Stomach (tissue), 4 donors: Measurements from ENCODE around the gene FBXO8.

Experiments
- POLR2AphosphoS5 ChIP-seq, 3 donors: sonication (generic); formaldehyde crosslinking; IDR thresholded peaks; one replicate each; pipeline ENCODE4 v1.6.1; 2016; ENCODE audit warnings: antibody characterized with exemption in 3 of 3
- TF ChIP-seq, protein P1 (sequence below), 7 experiments: fragments of 450-650 bp in 4 of 7; fragments of 200-600 bp in 3 of 7; sonication (generic) in 3 of 7; IDR thresholded peaks; one replicate each; pipeline ENCODE4 v1.5.1; 2016 to 2019; ENCODE audit warnings: antibody characterized with exemption in 7 of 7, control low read depth in 2 of 7, mild to moderate bottlenecking in 1 of 7

DNA sequence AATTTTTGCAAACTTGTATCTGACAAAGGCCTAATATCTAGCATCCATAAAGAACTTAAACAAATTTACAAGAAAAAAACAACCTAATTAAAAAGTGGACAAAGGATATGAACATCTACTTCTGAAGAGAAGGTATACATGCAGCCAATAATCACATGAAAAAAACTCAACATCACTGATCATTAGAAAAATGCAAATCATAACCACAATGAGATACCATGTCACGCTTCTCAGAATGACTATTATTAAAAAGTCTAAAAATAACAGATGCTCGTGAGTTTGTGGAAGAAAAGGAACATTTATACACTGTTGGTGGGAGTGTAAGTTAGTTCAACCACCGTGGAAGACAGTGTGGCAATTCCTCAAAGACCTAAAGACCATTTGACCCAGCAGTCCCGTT is 24.2 kb upstream of the FBXO8 start:
- TF ChIP-seq, protein P1, sequence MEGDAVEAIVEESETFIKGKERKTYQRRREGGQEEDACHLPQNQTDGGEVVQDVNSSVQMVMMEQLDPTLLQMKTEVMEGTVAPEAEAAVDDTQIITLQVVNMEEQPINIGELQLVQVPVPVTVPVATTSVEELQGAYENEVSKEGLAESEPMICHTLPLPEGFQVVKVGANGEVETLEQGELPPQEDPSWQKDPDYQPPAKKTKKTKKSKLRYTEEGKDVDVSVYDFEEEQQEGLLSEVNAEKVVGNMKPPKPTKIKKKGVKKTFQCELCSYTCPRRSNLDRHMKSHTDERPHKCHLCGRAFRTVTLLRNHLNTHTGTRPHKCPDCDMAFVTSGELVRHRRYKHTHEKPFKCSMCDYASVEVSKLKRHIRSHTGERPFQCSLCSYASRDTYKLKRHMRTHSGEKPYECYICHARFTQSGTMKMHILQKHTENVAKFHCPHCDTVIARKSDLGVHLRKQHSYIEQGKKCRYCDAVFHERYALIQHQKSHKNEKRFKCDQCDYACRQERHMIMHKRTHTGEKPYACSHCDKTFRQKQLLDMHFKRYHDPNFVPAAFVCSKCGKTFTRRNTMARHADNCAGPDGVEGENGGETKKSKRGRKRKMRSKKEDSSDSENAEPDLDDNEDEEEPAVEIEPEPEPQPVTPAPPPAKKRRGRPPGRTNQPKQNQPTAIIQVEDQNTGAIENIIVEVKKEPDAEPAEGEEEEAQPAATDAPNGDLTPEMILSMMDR (IDR thresholded peaks at IDR 0.05), result no peak
- no peak for TF ChIP-seq POLR2AphosphoS5 (IDR thresholded peaks at IDR 0.05)
